Fibroblast of peridontal ligament (primary cell): ENCODE results near the gene DNM2.

Source experiments
- DNase-seq: peaks from one replicate; pipeline ENCODE4 v3.0.0-alpha.2; 2010; ENCODE audit errors: extremely low read depth

DNM2 gene

DNA sequence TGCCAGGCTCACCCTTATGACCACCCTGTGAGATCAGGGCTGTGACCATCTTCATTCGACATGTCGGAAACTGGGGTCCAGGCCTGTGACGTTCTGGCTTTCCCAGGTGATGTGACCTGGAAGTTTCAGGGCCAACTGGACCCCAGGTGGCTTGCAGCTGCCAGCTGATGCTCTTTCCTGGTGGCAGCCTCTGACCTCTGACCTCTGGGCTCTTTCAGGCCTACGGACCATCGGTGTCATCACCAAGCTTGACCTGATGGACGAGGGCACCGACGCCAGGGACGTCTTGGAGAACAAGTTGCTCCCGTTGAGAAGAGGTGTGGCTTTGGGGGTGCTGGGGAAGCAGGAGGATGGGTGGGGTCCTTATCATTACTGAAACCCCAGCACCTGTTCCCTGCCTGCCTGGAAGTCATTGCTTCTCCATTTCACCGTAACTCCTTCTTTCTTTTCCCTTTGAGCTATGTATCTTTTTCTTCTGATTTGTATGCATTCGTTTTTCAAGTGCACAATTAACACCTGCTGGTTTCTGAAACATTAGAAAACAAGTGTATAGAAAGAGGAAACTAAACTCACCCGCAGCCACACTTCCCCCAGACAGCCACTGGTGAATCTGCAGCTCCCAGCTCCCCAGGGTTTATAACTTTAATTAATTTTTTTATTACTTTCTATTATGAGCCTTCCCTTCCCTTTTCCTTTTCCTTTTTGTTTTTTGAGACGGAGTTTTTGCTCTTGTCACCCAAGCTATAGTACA lies 59.2 kb downstream of the DNM2 start:
- DNase-seq = no peak

DNA sequence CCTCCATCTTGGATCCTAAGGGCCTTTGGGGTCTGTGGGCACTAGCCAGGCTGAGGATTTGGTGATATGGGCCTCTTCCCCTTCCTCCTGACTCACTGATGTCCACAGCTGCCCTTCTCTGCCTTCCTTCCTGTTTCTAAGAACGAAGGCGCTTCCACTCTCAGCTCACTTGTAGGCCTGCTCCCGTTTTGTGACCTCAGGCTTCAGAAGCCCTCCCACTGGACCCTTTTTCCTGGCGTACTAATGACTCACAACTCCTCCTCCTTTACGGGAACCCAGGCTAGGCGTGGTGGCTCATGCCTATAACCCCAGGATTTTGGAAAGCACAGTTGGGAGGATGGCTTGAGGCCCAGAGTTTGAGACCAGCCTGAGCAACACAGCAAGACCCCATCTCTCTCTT lies 62.5 kb downstream of the DNM2 start:
- peak; percentile 63 for DNase-seq

DNA sequence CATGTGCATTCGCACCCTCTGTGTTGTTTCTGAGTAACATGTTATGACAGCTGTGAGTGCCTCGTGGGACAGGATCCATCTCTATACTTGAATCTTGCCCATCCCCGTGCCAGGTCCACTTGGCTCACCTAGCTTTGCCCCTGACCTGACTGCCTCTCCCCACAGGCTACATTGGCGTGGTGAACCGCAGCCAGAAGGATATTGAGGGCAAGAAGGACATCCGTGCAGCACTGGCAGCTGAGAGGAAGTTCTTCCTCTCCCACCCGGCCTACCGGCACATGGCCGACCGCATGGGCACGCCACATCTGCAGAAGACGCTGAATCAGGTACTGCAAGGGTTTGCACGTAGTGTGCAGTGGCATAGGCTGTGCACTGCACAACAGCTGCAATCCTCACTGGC lies 64.9 kb downstream of the DNM2 start:
- no peak for DNase-seq

DNA sequence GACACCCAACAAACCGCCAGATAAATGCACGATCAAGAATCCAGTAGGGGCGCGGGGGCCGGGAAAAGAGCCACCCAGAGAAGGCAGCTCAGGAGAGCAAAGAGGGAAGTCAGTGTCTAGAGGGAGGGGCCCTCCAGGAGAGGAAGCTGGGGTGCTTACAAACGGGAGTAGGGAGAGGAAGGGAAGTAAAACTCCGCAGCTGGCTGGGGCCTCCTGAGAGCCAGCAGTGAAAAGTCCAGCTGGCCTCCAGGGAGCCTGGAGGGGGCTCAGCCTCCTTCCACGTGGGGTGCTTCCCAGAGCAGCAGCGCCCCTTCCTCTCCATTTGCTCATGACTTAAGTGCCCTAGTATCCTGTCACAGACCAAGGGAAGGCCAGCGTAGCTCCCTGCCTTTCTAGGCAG lies 66.4 kb downstream of the DNM2 start:
- DNase-seq = no peak

DNA sequence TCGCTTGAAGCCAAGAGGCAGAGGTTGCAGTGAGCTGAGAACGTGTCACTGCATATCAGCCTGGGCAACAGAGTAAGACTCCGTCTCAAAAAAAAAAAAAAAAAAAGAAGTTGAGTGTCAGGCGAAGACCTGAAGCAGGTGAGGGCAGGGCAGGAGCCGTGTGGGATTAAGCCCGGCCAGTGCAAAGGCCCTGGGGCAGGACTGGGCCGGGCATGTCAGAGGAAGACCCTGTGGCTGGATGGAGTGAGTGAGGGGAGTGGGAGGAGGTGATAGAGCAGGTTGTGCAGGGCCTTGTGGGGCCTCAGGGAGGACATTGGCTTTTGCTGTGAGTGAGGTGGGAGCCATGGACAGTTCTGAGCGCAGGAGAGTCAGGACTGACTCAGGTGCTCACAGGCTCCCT lies 70.3 kb downstream of the DNM2 start:
- no peak for DNase-seq

DNA sequence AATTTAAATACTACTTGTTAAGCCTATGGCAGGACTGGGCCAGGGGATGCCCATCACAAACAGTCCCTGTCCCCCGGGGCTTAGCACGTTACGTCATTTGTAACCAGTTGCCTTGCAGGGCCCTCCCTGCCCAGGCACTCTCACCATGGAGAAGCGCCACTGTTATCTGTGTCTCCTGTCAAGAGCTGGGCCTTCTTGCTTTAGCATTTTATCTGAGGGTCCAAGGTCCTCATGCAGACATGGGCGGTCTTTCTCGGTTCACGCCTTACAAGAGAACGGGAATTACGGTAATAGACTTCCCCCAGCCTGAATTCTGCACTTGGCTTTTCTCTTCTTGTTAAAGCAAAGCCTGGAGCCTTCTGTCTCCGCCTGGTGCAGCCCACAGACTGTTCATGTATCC lies 72.0 kb downstream of the DNM2 start:
- no peak for DNase-seq

DNA sequence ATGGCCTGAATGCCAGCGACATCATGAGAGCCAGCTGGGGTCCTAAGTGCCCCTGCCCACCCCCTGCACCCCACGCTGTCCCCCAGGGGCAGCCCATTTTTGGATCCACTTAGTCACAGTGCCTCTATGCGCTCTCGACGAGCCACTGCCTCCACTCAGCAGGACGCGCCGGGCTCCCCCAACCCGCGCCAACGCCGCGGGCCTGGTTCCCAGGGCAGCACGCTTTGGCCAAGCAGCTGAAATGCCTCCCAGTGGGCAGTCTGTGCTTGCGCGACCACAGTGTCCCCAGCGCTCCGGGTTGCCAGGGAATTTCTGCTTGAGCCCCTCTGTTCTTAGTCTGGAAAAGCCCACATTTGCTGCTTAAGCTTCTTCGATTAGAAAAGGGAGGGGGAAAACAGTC lies 78.8 kb downstream of the DNM2 start:
- DNase-seq = no peak

DNA sequence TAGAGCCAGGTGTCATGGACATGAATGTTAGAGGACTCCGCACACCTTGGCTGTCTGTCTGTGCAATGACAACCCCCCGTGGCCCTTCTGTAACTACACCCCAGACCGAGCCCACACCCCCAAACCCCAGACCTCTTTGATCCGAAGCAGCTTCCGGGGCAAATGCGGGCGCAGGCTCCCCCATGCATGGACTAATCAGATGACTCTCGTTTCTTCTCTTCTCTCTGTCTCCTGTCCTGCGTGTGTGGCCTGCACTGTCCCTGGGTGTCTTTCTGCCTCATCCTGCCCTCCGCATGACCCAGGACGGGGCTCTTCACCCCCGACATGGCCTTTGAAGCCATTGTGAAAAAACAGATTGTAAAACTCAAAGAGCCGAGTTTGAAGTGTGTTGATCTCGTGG lies 79.2 kb downstream of the DNM2 start:
- DNase-seq = no peak

DNA sequence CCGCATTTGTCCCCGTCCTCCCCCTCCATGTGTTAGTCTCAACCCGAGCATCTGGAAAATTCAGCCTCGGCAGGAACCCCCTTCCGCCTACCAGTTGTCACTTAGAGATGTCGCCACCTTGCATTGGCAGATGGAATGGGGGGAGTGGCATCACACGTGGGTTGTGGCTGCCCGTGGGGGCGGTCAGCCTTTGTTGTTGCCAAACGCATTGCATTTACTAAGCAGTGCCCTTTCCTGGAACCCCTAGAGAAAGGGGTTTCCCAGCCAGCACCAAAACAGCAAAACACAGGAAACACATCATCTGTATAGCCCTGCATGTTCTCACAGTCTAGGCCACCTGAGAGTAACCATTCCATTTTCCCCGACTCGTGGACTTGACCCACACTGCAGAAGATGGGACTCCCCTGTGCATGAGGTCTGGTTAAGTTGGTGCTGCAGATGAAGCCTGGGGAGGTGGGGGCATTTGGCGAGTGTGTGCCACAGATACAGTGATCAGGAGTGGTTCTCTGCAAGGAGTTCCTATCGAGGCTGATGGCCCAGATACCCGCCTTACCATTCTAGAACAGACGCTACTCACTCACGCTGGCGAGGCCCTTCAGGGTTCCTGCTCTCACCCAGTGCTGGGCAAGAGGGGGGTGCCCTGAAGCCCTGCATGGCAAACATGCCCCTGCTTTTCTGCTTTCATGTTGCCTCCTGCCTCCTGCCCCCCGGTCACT lies 79.8 kb downstream of the DNM2 start:
- no peak for DNase-seq

DNA sequence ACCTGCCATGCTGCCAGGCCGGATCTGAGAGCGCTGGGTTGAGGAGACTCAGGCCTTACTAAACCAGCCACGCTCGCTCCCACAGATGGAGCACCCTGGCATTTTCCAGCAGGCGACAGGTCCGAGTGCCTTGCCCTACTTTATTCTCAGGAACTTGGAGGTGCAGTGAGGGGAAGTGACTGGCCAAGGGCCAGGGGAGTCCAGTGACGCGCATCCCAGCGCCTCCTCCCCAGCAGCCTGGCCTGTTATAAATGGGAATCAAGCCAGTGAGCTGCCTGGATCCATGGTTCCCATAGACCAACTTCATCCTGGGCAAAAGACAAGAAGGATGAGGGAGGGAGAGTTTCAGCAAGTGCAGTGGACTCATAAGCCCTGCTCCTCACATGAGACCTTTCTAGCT lies 82.6 kb downstream of the DNM2 start:
- DNase-seq = no peak

DNA sequence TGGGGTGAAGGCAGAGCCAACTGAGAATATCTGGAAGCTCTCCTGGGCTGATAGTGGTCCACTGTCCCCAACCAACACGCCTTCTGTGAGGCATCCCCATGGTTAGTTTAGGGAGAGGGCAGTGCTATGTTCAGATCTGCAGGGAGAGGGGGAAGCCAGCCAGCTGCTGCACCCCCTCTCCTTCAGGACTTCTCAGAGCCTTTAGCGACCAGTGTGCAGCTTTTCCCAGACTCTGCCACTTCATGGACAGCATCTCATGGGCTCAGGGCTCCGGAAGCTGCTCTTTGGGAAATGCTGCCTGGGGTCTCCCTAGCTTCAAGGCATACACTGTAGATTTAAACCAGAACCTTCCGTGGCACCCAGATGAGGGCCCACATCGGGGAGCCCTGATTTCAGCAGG lies 84.6 kb downstream of the DNM2 start:
- no peak for DNase-seq

DNA sequence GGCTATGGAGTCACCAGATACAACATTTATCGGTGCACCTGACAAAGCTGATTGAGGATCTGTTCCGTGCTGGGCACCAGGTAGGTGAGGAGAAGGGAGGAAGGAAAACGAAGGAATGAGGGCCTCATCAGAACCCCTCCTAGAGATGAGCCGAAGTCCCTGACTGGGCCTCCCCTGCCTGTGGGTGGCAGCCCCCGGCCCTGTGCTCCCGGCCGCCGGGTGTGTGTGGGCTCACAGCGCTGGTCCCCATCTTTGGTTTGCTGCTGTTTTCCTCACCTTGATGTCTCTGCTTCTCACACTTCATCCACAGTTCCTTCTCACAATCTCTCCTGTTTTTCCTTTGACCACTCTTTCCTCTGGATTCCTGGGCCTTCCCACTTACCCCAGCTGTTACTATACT lies 85.4 kb downstream of the DNM2 start:
- no peak for DNase-seq

DNA sequence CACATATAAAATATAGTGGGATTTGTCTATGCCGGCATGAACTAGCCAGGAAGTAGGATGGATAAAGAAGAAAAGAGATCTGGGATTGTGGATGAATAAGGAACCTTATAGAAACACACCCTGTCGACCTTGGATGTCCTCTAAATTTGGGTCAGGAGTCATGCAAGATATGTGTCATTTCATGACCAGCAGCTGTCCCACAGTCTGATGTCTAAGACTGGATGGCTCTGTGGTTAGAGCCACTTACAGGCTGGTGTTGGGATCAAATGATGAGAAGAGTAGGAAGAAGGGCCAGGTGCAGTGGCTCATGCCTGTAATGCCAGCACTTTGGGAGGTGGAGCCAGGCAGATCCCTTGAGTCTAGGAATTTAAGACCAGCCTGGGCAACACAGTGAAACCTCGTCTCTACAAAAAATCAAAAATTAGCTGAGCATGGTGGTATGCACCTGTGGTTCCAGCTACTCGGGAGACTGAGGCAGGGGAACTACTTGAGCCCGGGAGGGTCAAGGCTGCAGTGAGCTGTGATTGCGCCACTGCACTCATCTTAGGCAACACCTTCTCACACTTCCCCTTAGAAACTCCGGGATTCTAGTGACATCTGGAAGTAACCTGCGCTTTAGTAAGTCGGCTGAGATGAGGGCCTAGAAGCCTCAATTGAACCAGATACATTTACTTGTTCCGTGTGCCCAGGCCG lies 87.3 kb downstream of the DNM2 start:
- DNase-seq = no peak

DNA sequence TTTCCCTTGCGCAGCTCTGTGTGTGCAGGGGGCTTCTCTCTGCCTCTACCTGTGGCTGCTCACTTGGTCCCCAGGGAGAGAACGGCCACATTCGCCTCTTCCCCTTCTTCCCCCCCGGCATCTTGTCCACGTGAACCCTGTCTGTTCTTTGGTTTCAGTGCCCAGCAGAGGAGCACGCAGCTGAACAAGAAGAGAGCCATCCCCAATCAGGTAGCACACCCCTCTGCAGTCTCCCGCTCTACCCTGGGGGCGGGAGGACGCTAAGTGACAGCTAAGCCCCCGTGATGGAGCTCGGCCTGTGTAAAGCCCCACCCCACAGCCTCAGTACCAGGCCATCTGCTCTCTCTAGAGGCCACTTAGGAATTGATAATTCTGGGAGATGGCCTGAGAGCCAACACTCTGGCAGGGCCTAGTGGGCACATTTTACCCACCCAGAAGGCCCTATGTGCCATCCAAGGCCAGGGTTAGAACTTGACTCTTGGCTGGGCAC lies 87.9 kb downstream of the DNM2 start:
- DNase-seq = no peak

DNA sequence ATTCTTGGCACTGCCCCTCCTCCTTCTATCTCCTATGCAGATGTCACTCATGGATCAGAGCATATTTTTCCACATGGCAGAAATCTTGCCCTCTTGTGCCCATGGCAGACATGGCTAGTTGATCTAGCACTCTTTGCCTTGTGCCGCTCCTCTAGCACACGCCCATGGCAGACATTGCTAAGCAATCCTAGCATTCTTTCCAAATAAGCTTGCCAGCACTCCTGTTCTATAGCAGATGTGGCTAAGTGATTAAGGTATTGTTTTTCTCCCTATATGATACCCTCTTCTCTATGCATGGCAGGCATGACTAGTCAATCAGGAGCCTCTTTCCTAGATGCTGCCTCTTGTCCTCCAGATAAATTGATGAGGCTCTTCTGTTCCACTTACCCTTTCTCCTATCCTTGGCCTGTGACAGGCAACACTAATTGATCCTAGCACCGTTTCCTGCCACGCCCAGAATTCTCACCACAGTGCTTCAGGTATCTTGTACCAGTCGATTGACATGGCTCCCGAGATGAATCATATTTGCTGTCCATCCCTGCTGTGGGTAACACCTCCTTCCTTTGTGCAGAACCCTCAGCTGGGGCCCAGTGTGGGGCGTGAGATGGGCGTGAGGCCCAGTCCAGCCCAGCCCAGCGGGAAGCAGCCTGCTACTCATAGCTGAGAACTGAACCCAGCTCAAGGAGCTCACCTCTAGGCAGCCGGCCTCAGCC lies 91.2 kb downstream of the DNM2 start:
- peak; percentile 36 for DNase-seq

DNA sequence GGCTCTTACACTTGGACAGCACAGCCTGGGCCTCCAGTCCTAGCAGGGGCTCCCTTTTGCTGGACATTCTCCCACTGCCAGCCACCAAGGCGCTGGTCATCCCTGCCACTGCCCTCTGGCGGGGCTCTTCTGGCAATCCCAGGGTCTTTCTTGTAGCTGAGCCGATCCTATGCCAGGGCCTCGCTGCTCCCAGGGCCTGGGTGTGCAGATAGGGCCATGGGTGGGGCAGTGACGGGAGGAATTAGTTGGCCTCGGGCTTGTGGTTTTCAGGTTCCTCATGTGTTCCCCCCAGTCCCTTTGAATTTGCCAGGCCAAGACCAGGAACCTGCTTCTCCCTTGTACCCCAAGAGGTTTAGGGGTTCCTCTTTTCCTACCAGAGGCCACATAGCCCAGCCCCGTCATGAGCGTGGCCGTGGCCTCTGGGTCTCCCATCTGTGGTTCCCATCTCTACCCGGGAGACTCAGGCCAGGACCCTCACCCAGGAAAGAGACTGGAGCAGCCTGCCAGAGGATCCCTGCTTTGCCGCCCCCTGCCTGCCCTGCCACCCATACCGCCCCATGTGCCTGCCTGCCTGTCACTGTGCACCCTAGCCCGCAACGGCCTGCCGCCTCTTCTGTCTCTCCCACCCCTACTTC lies 91.9 kb downstream of the DNM2 start:
- DNase-seq = no peak

DNA sequence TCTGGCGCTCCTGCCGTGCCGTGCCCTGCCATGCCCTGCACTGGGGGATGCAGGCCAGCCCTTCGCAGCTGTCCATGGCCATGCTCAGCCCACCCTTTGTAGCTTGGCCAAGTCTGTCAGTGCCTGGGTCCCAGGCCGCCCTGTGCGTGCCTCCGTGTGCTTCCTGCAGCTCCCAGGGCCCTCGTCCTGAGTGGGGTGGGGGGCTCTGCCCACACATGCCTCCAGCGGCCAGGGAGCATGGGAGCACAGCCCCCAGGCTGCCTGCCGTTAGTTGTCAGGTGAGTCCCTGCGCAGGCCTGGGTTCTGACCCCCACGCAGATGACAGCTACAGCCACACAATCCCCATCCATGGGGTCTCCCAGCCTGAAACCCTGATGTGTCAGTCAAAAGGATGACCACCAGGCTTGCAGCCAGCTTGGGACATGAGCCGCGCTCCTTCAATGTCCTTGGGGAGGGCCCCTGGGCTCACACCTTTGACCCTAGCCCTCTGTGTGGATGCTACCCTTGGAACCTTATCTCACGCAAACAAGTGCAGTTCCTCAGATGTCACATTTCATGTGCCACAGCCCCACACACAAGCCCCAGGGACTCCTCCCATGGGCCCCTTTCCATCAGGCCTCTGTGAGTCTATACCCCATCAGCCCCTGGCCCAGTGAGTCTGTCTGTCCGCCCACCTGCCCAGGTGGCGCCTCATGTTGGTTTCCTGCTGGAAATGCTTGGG lies 93.7 kb downstream of the DNM2 start:
- no peak for DNase-seq

DNA sequence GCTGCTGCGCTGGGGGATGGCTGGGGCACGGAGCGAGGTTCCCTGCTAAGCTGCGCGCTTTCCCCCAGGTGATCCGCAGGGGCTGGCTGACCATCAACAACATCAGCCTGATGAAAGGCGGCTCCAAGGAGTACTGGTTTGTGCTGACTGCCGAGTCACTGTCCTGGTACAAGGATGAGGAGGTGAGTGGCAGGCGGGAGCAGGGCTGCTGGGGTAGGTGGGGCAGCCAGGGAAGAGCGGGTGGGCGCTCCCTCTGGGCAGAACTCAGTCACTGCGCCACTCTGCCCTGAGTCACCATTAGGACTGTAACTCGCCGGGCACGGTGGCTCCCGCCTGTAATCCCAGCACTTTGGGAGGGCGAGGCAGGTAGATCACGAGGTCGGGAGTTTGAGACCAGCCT lies 94.3 kb downstream of the DNM2 start:
- DNase-seq = no peak

DNA sequence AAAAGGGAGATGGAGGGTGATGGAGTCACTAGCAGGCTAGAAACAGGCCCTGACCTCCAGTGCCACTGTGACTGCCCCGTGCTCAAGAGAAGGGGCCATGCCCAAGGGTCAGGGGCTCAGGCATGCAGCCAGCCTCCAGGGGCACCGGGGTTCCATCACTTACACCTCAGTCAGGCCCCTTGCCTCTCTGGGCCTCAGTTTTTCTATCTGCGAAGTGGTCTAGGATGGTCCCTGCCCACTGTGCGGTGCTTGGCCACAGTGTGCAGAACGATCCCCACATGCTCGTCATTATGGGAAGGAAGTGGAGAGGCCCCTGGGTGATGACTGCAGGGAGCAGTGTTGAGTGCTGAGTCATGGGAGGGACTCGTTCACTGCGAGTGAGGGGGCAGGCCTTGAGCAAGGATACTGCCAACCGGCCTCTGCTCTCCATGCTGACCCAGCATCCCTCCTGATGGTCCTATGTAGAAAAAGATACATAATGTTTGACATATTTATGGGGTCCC lies 95.1 kb downstream of the DNM2 start:
- DNase-seq = peak; percentile 92

DNA sequence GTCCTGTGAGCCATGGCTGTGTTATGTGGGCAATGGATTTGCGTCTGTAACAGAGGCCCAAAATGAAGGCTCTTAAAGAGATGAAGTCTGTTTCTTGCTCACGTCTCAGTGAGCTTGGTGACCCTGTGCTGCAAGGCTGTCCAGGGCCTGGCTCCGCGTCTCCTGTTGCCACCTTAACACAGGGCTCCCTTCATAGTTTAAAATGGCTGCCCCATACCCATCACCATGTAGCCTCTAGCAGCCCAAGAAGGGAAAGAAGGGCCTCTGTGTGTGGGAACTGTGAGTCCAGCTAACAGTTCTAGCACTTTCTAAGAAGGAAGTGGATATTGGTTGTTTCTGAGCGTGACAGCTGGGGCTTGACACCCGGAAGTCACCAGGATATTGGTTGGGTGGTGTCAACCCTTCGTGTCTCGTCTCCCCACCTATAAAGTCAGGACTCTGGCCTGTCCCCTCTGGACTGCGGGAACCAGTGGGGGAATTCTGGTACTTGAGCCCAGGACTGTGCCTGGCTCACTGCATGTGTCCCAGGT lies 97.2 kb downstream of the DNM2 start:
- no peak for DNase-seq
